ENCODE measurements around the gene ALKBH8. TPM values are rescaled to one million over a fixed set of nuclear protein-coding genes. Genes with fewer than 3 reads are reported as not detected.

The ALKBH8 gene
- total RNA-seq, 1 experiment from 2014 or later: 7.3 TPM

GRCh38 chr11:107457558-107458271 lies 107.8 kb downstream of the ALKBH8 start, which contains the start of gene CWF19L2:
Gene CWF19L2, minus strand, starts transcription at chr11:107457825. Its CDS starts 9 bp downstream, at chr11:107457816.
- Mint-ChIP-seq H3K4me3 (ENCODE audit: unreplicated experiment) (peak within 1 kb of the TSS; percentile 91), H3K27me3 (ENCODE audit: insufficient read depth, unreplicated experiment) (peaks cover 10% of the 10 kb centered on the region), H3K27ac (ENCODE audit: low read depth, unreplicated experiment) (peak within 1 kb of the TSS; percentile 87), H3K9me3 (ENCODE audit: unreplicated experiment) (no peaks in the 10 kb centered on the region), H3K36me3 (ENCODE audit: insufficient read depth, unreplicated experiment) (peaks cover 16% of the 10 kb centered on the region), H3K4me1 (ENCODE audit: insufficient read depth, unreplicated experiment) (peaks cover 16% of the 10 kb centered on the region)
- ChIA-PET CTCF (interaction anchor here (0.6 to 1.4 kb wide), 6 partner anchors 9 to 1138 kb away, joined by 3 to 6 read pairs (median 4); no protein-coding TSS in a partner anchor), POLR2A (interaction anchor here (0.5 to 2.7 kb wide), 22 partner anchors 9 to 1301 kb away, joined by 3 to 23 read pairs (median 4); no protein-coding TSS in a partner anchor)
- no peak for TF ChIP-seq CTCF (IDR thresholded peaks at IDR 0.05; ENCODE audit: unreplicated experiment)
- DNase-seq (ENCODE audit: unreplicated experiment): peak; percentile 95
- BruUV-seq (replicated peaks): no TSS peak
- intact Hi-C loops (cut with micrococcal nuclease): no loop called here

GRCh38 chr11:107457205-107457557 lies 108.4 kb downstream of the ALKBH8 start:
- TF ChIP-seq CTCF (IDR thresholded peaks at IDR 0.05; ENCODE audit: unreplicated experiment): no peak
- Mint-ChIP-seq H3K9me3 (ENCODE audit: unreplicated experiment) (no peaks in the 10 kb centered on the region), H3K4me3 (ENCODE audit: unreplicated experiment) (peak overlapping the region; percentile 91), H3K4me1 (ENCODE audit: insufficient read depth, unreplicated experiment) (peaks cover 16% of the 10 kb centered on the region), H3K36me3 (ENCODE audit: insufficient read depth, unreplicated experiment) (peaks cover 20% of the 10 kb centered on the region), H3K27ac (ENCODE audit: low read depth, unreplicated experiment) (peak overlapping the region; percentile 87), H3K27me3 (ENCODE audit: insufficient read depth, unreplicated experiment) (peaks cover 4% of the 10 kb centered on the region)
- ChIA-PET CTCF (interaction anchor here (0.6 to 1.4 kb wide), 5 partner anchors 10 to 1138 kb away, joined by 3 to 6 read pairs (median 3); no protein-coding TSS in a partner anchor), POLR2A (interaction anchor here (0.6 to 2.7 kb wide), 14 partner anchors 10 to 1301 kb away, joined by 3 to 23 read pairs (median 4); no protein-coding TSS in a partner anchor)
- intact Hi-C loops (cut with micrococcal nuclease): no loop called here
- DNase-seq (ENCODE audit: unreplicated experiment): no peak
- TSS peak; percentile 76 for BruUV-seq (replicated peaks)

GRCh38 chr11:107453594-107454286 lies 111.8 kb downstream of the ALKBH8 start:
- POLR2A ChIA-PET: interaction anchor here (0.6 kb wide), 1 partner anchor 9 kb away, joined by 3 read pairs; no protein-coding TSS in a partner anchor
- H3K4me3 Mint-ChIP-seq (ENCODE audit: unreplicated experiment): no peak overlapping the region
- CTCF ChIA-PET: interaction anchor here (0.7 kb wide), 1 partner anchor 852 kb away, joined by 3 read pairs; no protein-coding TSS in a partner anchor
- BruUV-seq (replicated peaks): no TSS peak
- DNase-seq (ENCODE audit: unreplicated experiment): no peak
- no peaks in the 10 kb centered on the region for H3K27me3 Mint-ChIP-seq (ENCODE audit: insufficient read depth, unreplicated experiment)
- no peak for TF ChIP-seq CTCF (IDR thresholded peaks at IDR 0.05; ENCODE audit: unreplicated experiment)
- H3K36me3 Mint-ChIP-seq (ENCODE audit: insufficient read depth, unreplicated experiment): peaks cover 36% of the 10 kb centered on the region
- intact Hi-C loops (cut with micrococcal nuclease): no loop called here
- H3K27ac Mint-ChIP-seq (ENCODE audit: low read depth, unreplicated experiment): no peak overlapping the region
- H3K4me1 Mint-ChIP-seq (ENCODE audit: insufficient read depth, unreplicated experiment): peaks cover 16% of the 10 kb centered on the region
- H3K9me3 Mint-ChIP-seq (ENCODE audit: unreplicated experiment): no peaks in the 10 kb centered on the region

Other genes with a start within 250 kb of the ALKBH8 start
- gene CWF19L2, start 107.9 kb downstream of the ALKBH8 start, total RNA-seq (2022): 8.5 and 10.7 TPM in 2 replicates
- not detected in 2 replicates for gene ELMOD1, start 25.4 kb upstream of the ALKBH8 start, total RNA-seq (2022)
- not detected in 2 replicates for gene SLN, start 146.3 kb upstream of the ALKBH8 start, total RNA-seq (2022)